ENCODE measurements around the gene FBN1. TPM values are rescaled to one million over a fixed set of nuclear protein-coding genes. Genes with fewer than 3 reads are reported as not detected.

Gene FBN1
- total and polyA plus RNA-seq, 7 donors, result 1.2 to 173 (median 57.0) TPM

- intact Hi-C loops (cut with DNase I), result no loop called here
- Histone ChIP-seq H3K27me3 (no peaks in the 10 kb centered on the region), H3K4me1 (no peaks in the 10 kb centered on the region), H3K36me3 (no peaks in the 10 kb centered on the region), H3K27ac (no peak overlapping the region), H3K9me3 (no peaks in the 10 kb centered on the region), H3K4me3 (no peak overlapping the region)
- DNase-seq, result no peak
- no peak for TF ChIP-seq EP300 (IDR thresholded peaks at IDR 0.05)
- no peak for TF ChIP-seq POLR2A (IDR thresholded peaks at IDR 0.05)
- TF ChIP-seq CTCF (IDR thresholded peaks at IDR 0.05), result no peak
- TF ChIP-seq POLR2AphosphoS5 (IDR thresholded peaks at IDR 0.05), result no peak
- 83 to 93% methylated on average over 5 of the region's 5 CpGs for WGBS, 2 donors
Measured at GRCh38 chr15:48584090-48584811, 61.3 kb downstream of the FBN1 start.

- no peaks in the 10 kb centered on the region for H3K36me3 ChIP-seq
- DNase-seq, result no peak
- intact Hi-C loops (cut with DNase I), result no loop called here
- peak overlapping the region in 1 of 4 donors; percentile 32 for H3K27ac ChIP-seq
- H3K4me1 ChIP-seq, result no peaks in the 10 kb centered on the region
- H3K9me3 ChIP-seq, result no peaks in the 10 kb centered on the region
- TF ChIP-seq POLR2AphosphoS5 (IDR thresholded peaks at IDR 0.05) (no peak), POLR2A (IDR thresholded peaks at IDR 0.05) (no peak), CTCF (IDR thresholded peaks at IDR 0.05) (no peak), EP300 (IDR thresholded peaks at IDR 0.05) (no peak)
- no peaks in the 10 kb centered on the region for H3K27me3 ChIP-seq
- WGBS, 2 donors, result 70 to 76% methylated on average over 11 of the region's 11 CpGs
- no peak overlapping the region for H3K4me3 ChIP-seq
Measured at GRCh38 chr15:48582452-48583247, 62.9 kb downstream of the FBN1 start.

- TF ChIP-seq POLR2AphosphoS5 (IDR thresholded peaks at IDR 0.05) (no peak), POLR2A (IDR thresholded peaks at IDR 0.05) (no peak), EP300 (IDR thresholded peaks at IDR 0.05) (no peak)
- Histone ChIP-seq H3K4me3 (no peak overlapping the region), H3K4me1 (peaks cover 0 to 3% (median 0%) of the 10 kb centered on the region in 4 donors), H3K36me3 (no peaks in the 10 kb centered on the region), H3K9me3 (no peaks in the 10 kb centered on the region), H3K27me3 (no peaks in the 10 kb centered on the region), H3K27ac (peak overlapping the region in 1 of 4 donors; percentile 20)
- 69 to 73% methylated on average over 4 of the region's 4 CpGs for WGBS, 2 donors
- no peak for DNase-seq
- intact Hi-C loops (cut with DNase I), result no loop called here
Measured at GRCh38 chr15:48581219-48581618, 64.3 kb downstream of the FBN1 start.

- intact Hi-C loops (cut with DNase I), result no loop called here
- Histone ChIP-seq H3K9me3 (no peaks in the 10 kb centered on the region), H3K27me3 (no peaks in the 10 kb centered on the region), H3K4me1 (peaks cover 0 to 3% (median 0%) of the 10 kb centered on the region in 4 donors), H3K4me3 (no peak overlapping the region), H3K27ac (peak overlapping the region in 2 of 4 donors; percentile 17 to 30), H3K36me3 (no peaks in the 10 kb centered on the region)
- WGBS, 2 donors, result 92 to 93% methylated on average over 2 of the region's 2 CpGs
- no peak for DNase-seq
- TF ChIP-seq POLR2A (IDR thresholded peaks at IDR 0.05), result no peak
- no peak for TF ChIP-seq CTCF (IDR thresholded peaks at IDR 0.05)
- no peak for TF ChIP-seq EP300 (IDR thresholded peaks at IDR 0.05)
- no peak for TF ChIP-seq POLR2AphosphoS5 (IDR thresholded peaks at IDR 0.05)
Measured at GRCh38 chr15:48580736-48581135, 64.8 kb downstream of the FBN1 start.

All from sigmoid colon (tissue), 7 donors.